H9 (cell line): ENCODE measurements around the gene CABLES1. TPM values are rescaled to one million over a fixed set of nuclear protein-coding genes. Genes with fewer than 3 reads are reported as not detected.

ENCODE experiments used
- DNase-seq: peaks from one replicate; pipeline ENCODE4 v3.0.0-alpha.2; 2017
- H2AFZ ChIP-seq: one replicate; pipeline ENCODE4 v1.6.1; 2013; ENCODE audit warnings: mild to moderate bottlenecking, low read length, control low read depth, moderate library complexity
- H2AK5ac ChIP-seq: 2 replicates; pipeline ENCODE4 v1.6.1; 2013; ENCODE audit warnings: low read length, control low read depth, mixed read lengths; ENCODE audit not compliant: insufficient read length
- H2BK120ac ChIP-seq: one replicate; pipeline ENCODE4 v1.6.1; 2013; ENCODE audit warnings: low read depth, mild to moderate bottlenecking, low read length, control low read depth, inconsistent platforms; ENCODE audit not compliant: poor library complexity, severe bottlenecking
- H2BK12ac ChIP-seq: 2 replicates; pipeline ENCODE4 v1.6.1; 2013; ENCODE audit warnings: low read length, control low read depth, mixed read lengths, low read depth; ENCODE audit not compliant: insufficient read length
- H2BK15ac ChIP-seq: 2 replicates; pipeline ENCODE4 v1.6.1; 2013; ENCODE audit warnings: low read depth, low read length, control low read depth
- H2BK20ac ChIP-seq: one replicate; pipeline ENCODE4 v1.6.1; 2013; ENCODE audit warnings: low read depth, mild to moderate bottlenecking, low read length, control low read depth, inconsistent platforms; ENCODE audit not compliant: poor library complexity, severe bottlenecking
- H2BK5ac ChIP-seq: 2 replicates; pipeline ENCODE4 v1.6.1; 2013; ENCODE audit warnings: low read length, control low read depth, mixed read lengths; ENCODE audit not compliant: insufficient read length
- H3K14ac ChIP-seq: 2 replicates; pipeline ENCODE4 v1.6.1; 2013; ENCODE audit warnings: low read length, control low read depth; ENCODE audit not compliant: insufficient read depth
- H3K18ac ChIP-seq: 2 replicates; pipeline ENCODE4 v1.6.1; 2013; ENCODE audit warnings: low read depth, mild to moderate bottlenecking, mixed read lengths, low read length, control low read depth; ENCODE audit not compliant: insufficient read length
- H3K23ac ChIP-seq: 2 replicates; pipeline ENCODE4 v1.6.1; 2013; ENCODE audit warnings: low read length, control low read depth, mixed read lengths, low read depth; ENCODE audit not compliant: insufficient read length
- H3K23me2 ChIP-seq: 2 replicates; pipeline ENCODE4 v1.6.1; 2013; ENCODE audit warnings: low read depth, mild to moderate bottlenecking, mixed read lengths, low read length, control low read depth; ENCODE audit not compliant: insufficient read length, poor library complexity, severe bottlenecking
- H3K27ac ChIP-seq: 2 replicates; pipeline ENCODE4 v1.5.1; 2013; ENCODE audit warnings: low read length, control low read depth, mixed read lengths, low read depth; ENCODE audit not compliant: insufficient read length
- H3K27me3 ChIP-seq: 2 replicates; pipeline ENCODE4 v1.6.1; 2013; ENCODE audit warnings: low read length, control low read depth, inconsistent platforms; ENCODE audit not compliant: insufficient read depth
- H3K4ac ChIP-seq: 2 replicates; pipeline ENCODE4 v1.6.1; 2013; ENCODE audit warnings: low read depth, mild to moderate bottlenecking, control low read depth, inconsistent platforms, low read length, moderate library complexity
- H3K4me1 ChIP-seq: 2 replicates; pipeline ENCODE4 v1.6.1; 2013; ENCODE audit warnings: low read length, control low read depth, inconsistent platforms; ENCODE audit not compliant: insufficient read depth
- H3K4me2 ChIP-seq: 2 replicates; pipeline ENCODE4 v1.6.1; 2013; ENCODE audit warnings: low read length, control low read depth, mixed read lengths; ENCODE audit not compliant: insufficient read length, insufficient read depth
- H3K56ac ChIP-seq: 2 replicates; pipeline ENCODE4 v1.6.1; 2013; ENCODE audit warnings: low read depth, mild to moderate bottlenecking, mixed read lengths, low read length, control low read depth; ENCODE audit not compliant: insufficient read length
- H3K79me1 ChIP-seq: 2 replicates; pipeline ENCODE4 v1.6.1; 2013; ENCODE audit warnings: low read depth, mild to moderate bottlenecking, moderate library complexity, low read length, control low read depth, inconsistent platforms; ENCODE audit not compliant: insufficient read depth, poor library complexity, severe bottlenecking
- H3K79me2 ChIP-seq: 2 replicates; pipeline ENCODE4 v1.6.1; 2013; ENCODE audit warnings: low read length, control low read depth, inconsistent platforms; ENCODE audit not compliant: insufficient read depth
- H3K9ac ChIP-seq: 2 replicates; pipeline ENCODE4 v1.6.1; 2013; ENCODE audit warnings: low read length, control low read depth, mixed read lengths; ENCODE audit not compliant: insufficient read length; ENCODE audit errors: extremely low read depth
- H3K9me3 ChIP-seq: one replicate; pipeline ENCODE4 v1.6.1; 2013; ENCODE audit warnings: low read depth, low read length, inconsistent platforms; ENCODE audit not compliant: control insufficient read depth
- H3T11ph ChIP-seq: one replicate; pipeline ENCODE4 v1.6.1; 2013; ENCODE audit warnings: mild to moderate bottlenecking, low read length, control low read depth, inconsistent platforms
- H4K20me1 ChIP-seq: one replicate; pipeline ENCODE4 v1.6.1; 2013; ENCODE audit not compliant: control insufficient read depth, insufficient read length, insufficient read depth
- H4K5ac ChIP-seq: 2 replicates; pipeline ENCODE4 v1.6.1; 2013; ENCODE audit warnings: low read depth, mild to moderate bottlenecking, mixed read lengths, low read length, control low read depth; ENCODE audit not compliant: insufficient read length
- H4K8ac ChIP-seq: replicated peaks from 2 replicates; pipeline ENCODE4 v1.6.1; 2013; ENCODE audit warnings: low read length, control low read depth, mixed read lengths, low read depth; ENCODE audit not compliant: insufficient read length
- H4K91ac ChIP-seq: 2 replicates; pipeline ENCODE4 v1.6.1; 2013; ENCODE audit warnings: low read depth, mild to moderate bottlenecking, moderate library complexity, mixed read lengths, low read length, control low read depth; ENCODE audit not compliant: insufficient read length
- H3K27ac Mint-ChIP-seq, 3 experiments: 2 replicates in 2 of 3; 3 replicates in 1 of 3; pipeline ENCODE4 v1.8.0; 2020 to 2021; ENCODE audit warnings: mixed read lengths in 3 of 3, mild to moderate bottlenecking in 1 of 3, moderate library complexity in 1 of 3
- H3K27me3 Mint-ChIP-seq: 2 replicates; pipeline ENCODE4 v1.8.0; 2021; ENCODE audit warnings: low read depth, mild to moderate bottlenecking, moderate library complexity, mixed read lengths
- H3K36me3 Mint-ChIP-seq, 3 experiments: 2 replicates in 2 of 3; 3 replicates in 1 of 3; pipeline ENCODE4 v1.8.0; 2020 to 2021; ENCODE audit warnings: low read depth in 3 of 3, mixed read lengths in 3 of 3; ENCODE audit not compliant: insufficient read depth in 1 of 3
- H3K4me1 Mint-ChIP-seq, 2 experiments: 2 replicates each; pipeline ENCODE4 v1.8.0; 2020; ENCODE audit warnings: mixed read lengths in 2 of 2
- H3K4me3 Mint-ChIP-seq, 2 experiments: 2 replicates in 1 of 2; 3 replicates in 1 of 2; pipeline ENCODE4 v1.8.0; 2020 to 2021; ENCODE audit warnings: mild to moderate bottlenecking in 2 of 2, mixed read lengths in 2 of 2, moderate library complexity in 1 of 2
- H3K9me3 Mint-ChIP-seq, 2 experiments: 2 replicates in 1 of 2; 3 replicates in 1 of 2; pipeline ENCODE4 v1.8.0; 2020; ENCODE audit warnings: mild to moderate bottlenecking in 2 of 2, mixed read lengths in 2 of 2, moderate library complexity in 1 of 2
- CTCF ChIP-seq: fragments of 200-600 bp; sonication (generic); conservative IDR thresholded peaks from 3 replicates; pipeline ENCODE4 v1.8.0; 2021; ENCODE audit warnings: antibody characterized with exemption, mild to moderate bottlenecking
- WGBS: extraction: QIAGEN DNeasy Blood & Tissue Kit; methylation state at CpG from one replicate; pipeline ENCODE4 v1.1.7; 2013; ENCODE audit warnings: missing lambda C conversion rate, low lambda C conversion rate, mixed read lengths; ENCODE audit not compliant: insufficient read length; ENCODE audit errors: extremely low coverage; 5-methylcytosine and 5-hydroxymethylcytosine counted together
- total RNA-seq: library from RNA; stranded (reverse); gene quantifications from 2 replicates; pipeline ENCODE4 v1.2.1, GENCODE V29; 2021

CABLES1 gene
- total RNA-seq, 1 experiment from 2014 or later, result 27.1 TPM

- peaks cover 10% of the 10 kb centered on the region; the same call in 1 of the 2 replicates for H3K79me2 ChIP-seq
- no peak overlapping the region for H3K14ac ChIP-seq
- H2BK5ac ChIP-seq, result no peak overlapping the region
- H3K79me1 ChIP-seq, result no peaks in the 10 kb centered on the region
- peaks cover 3% of the 10 kb centered on the region for H3K23me2 ChIP-seq
- no peak overlapping the region for H2AFZ ChIP-seq
- H2BK20ac ChIP-seq, result no peak overlapping the region
- WGBS, result no CpG with 5 or more reads among the region's 9 CpGs
- H3K9ac ChIP-seq, result no peak overlapping the region
- H3K27ac ChIP-seq, result no peak overlapping the region
- Mint-ChIP-seq H3K9me3 (no peaks in the 10 kb centered on the region), H3K27ac (no peak overlapping the region), H3K4me3 (no peak overlapping the region), H3K27me3 (no peaks in the 10 kb centered on the region), H3K36me3 (peaks cover 6 to 8% (median 7%) of the 10 kb centered on the region in 3 experiments; a peak in 6 of 7 replicates), H3K4me1 (peaks cover 55 to 60% of the 10 kb centered on the region in 2 experiments)
- H2AK5ac ChIP-seq, result no peak overlapping the region
- no peak overlapping the region for H2BK120ac ChIP-seq
- no peak overlapping the region for H3K56ac ChIP-seq
- H3T11ph ChIP-seq, result no peak overlapping the region
- no peaks in the 10 kb centered on the region for H4K20me1 ChIP-seq
- H2BK15ac ChIP-seq, result no peak overlapping the region
- H3K4me1 ChIP-seq, result peaks cover 14% of the 10 kb centered on the region; the same call in 1 of the 2 replicates
- H4K8ac ChIP-seq, result no peak overlapping the region
- no peaks in the 10 kb centered on the region for H3K9me3 ChIP-seq
- H3K23ac ChIP-seq, result no peak overlapping the region
- no peak overlapping the region for H2BK12ac ChIP-seq
- H4K91ac ChIP-seq, result no peak overlapping the region
- H3K4ac ChIP-seq, result no peak overlapping the region
- no peak for DNase-seq
- no peak for TF ChIP-seq CTCF
- H3K18ac ChIP-seq, result no peak overlapping the region
- H3K4me2 ChIP-seq, result no peak overlapping the region
- H3K27me3 ChIP-seq, result no peaks in the 10 kb centered on the region
- no peak overlapping the region for H4K5ac ChIP-seq
Observed at GRCh38 chr18:23165271-23166068, 30.2 kb downstream of the CABLES1 start.
